Measurements from ENCODE around the gene MGME1.

DNA sequence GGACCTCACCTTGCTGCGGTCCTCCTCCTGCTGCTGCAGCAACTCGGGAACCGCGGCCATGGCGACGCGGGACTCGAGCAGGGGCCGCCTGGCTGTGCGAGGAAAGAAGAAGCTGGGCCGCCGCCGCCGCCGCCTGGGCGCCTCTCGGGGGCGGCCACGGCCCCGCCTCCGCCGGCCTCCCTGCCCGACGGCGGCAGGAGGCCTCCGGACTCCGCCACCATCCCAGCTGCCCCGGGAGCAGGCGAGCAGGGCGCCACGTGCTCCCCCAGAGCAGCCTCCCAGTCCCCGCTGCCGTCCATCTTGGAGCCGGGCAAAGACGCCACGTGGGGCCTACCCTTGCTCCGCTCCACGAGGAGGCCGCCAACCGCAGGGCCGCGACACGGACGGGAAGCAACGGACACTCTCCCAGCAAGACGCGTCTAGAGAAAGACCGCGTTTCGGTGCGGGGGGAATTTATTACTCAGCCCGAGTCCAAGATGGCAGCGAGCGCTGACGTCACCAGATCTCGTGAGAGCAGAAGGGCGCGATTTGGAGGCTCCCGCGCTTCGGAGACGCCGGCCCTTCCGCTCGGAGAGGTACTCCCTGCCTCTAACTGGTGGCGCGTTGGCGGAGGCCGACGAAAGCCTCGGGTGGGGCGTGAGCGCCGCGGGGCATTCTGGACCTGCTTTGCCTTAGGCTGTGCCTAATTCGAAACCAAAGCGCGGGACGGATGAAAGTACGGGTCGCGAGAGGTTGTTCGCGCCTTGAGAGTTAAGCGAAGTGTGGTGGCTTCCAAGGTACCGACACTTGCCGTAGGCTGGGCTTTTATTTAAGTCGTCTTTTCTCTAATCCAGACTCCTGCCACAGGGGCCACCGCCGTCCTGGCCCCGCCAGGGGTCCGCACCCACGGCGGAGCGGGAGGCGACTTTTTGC lies at the start of gene MGME1, which contains the start of gene SNX5:
- TF ChIP-seq, protein P1, sequence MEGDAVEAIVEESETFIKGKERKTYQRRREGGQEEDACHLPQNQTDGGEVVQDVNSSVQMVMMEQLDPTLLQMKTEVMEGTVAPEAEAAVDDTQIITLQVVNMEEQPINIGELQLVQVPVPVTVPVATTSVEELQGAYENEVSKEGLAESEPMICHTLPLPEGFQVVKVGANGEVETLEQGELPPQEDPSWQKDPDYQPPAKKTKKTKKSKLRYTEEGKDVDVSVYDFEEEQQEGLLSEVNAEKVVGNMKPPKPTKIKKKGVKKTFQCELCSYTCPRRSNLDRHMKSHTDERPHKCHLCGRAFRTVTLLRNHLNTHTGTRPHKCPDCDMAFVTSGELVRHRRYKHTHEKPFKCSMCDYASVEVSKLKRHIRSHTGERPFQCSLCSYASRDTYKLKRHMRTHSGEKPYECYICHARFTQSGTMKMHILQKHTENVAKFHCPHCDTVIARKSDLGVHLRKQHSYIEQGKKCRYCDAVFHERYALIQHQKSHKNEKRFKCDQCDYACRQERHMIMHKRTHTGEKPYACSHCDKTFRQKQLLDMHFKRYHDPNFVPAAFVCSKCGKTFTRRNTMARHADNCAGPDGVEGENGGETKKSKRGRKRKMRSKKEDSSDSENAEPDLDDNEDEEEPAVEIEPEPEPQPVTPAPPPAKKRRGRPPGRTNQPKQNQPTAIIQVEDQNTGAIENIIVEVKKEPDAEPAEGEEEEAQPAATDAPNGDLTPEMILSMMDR (conservative IDR thresholded peaks at IDR 0.05 in 1 of 2, IDR thresholded peaks at IDR 0.05 in 1 of 2; ENCODE audit: extremely low read depth in 1 of 2, insufficient read depth in 1 of 2, low read depth in 1 of 2, low read length in 2 of 2) = no peak
- no peak for TF ChIP-seq EZH2 (IDR thresholded peaks at IDR 0.05; ENCODE audit: borderline replicate concordance, low read length)

All from mammary epithelial cell (primary cell).